ENCODE measurements around the gene SS18.
"Not testable (repeated sequence)": the region's sequence is repeated elsewhere in the genome, so short reads cannot be mapped to it uniquely, and the experiment has no call there.

Gene SS18, protein sequence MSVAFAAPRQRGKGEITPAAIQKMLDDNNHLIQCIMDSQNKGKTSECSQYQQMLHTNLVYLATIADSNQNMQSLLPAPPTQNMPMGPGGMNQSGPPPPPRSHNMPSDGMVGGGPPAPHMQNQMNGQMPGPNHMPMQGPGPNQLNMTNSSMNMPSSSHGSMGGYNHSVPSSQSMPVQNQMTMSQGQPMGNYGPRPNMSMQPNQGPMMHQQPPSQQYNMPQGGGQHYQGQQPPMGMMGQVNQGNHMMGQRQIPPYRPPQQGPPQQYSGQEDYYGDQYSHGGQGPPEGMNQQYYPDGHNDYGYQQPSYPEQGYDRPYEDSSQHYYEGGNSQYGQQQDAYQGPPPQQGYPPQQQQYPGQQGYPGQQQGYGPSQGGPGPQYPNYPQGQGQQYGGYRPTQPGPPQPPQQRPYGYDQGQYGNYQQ

GRCh38 chr18:26090130-26091046 is at the start of gene SS18:
SS18 (minus strand) TSS chr18:26090613; CDS start chr18:26090569, 44 bp downstream.
- DNase-seq, result peak; percentile 91

DNA sequence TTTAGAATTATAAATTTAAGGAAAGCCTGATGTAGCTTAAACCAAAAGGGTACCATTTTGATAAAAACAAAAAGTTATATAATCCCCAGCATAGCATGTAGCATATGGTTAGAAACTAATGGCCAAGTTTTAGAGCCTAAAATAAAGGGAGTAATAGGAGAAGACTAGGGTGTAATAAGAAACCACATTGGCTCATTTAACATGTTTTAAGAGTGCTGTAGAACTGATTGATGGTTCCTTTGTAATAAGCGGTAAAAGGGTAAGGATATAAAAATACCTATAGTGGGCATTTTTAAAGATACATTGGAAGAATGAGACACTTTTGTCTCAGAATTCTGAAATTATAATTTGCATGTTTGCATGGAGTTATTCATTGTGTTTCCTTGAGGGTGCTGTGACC is 45.1 kb upstream of the SS18 start:
- DNase-seq, result no peak

GRCh38 chr18:26134107-26134506 is 43.7 kb upstream of the SS18 start:
- DNase-seq, result no peak

GRCh38 chr18:26133652-26134051 is 43.2 kb upstream of the SS18 start, which contains the start of gene PSMA8:
PSMA8 (plus strand) TSS chr18:26133869; CDS start chr18:26133966, 97 bp downstream.
- DNase-seq, result no peak

- not testable (repeated sequence) for DNase-seq
Measured at GRCh38 chr18:26128192-26128591, 37.8 kb upstream of the SS18 start.

DNA sequence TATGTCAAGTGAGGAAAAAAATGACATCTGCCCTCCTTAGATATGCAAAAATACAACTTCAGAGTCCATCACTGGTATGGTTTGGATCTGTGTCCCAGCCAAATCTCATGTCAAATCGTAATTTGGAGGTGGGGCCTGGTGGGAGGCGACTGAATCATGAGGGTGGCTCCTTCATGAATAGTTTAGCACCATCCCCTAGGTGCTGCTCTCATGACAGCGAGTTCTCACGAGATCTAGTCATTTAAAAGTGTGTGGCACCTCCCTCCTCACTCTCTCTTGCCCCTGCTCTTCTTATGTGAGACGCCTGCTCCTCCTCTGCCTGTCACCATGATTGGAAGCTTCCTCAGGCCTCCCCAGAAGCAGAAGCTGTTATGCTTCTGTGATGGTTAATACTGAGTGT is 37.4 kb upstream of the SS18 start:
- DNase-seq, result no peak

- DNase-seq, result not testable (repeated sequence)
Measured at GRCh38 chr18:26121994-26122393, 31.6 kb upstream of the SS18 start.

- DNase-seq, result no peak
Measured at GRCh38 chr18:26121476-26121875, 31.1 kb upstream of the SS18 start.

DNA sequence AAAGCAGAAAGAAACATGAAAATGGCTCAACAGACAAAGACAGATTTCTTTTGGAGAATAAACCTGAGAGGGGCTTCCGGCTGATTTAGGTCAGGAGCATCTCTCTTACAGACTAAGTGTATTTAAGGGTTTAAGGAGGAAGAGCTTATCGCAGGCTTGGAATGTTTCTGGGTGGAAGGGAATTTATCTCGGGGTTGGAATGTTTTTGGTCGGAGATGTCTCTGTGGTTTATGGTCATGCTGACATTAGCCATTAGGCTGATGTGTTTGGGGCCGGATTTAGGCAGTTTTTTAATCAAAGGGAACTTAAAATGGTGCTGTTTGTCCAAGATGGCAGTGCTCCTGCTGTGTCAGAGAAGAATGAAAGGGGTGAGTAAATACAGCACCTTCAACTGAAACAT is 28.8 kb upstream of the SS18 start:
- no peak for DNase-seq

GRCh38 chr18:26104035-26104434 is 13.6 kb upstream of the SS18 start:
- DNase-seq, result no peak

DNA sequence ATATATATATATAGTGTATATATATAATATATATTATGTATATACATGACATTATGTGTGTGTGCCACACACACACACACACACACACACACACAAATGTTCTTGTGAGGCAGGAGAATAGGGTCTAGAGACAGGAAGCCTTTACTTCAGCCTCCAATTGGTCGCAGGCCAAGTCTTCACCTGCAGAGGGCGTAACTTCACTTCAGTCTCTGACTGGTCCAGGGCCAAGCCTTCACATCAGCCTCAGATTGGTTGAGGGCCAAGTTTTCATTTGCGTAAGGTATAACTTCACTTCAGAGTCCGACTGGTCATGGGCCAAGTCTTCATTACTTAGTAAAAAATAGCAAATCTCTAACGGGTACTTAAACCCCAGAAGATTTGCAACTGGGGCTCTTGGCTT is 13.2 kb upstream of the SS18 start:
- no peak for DNase-seq

DNA sequence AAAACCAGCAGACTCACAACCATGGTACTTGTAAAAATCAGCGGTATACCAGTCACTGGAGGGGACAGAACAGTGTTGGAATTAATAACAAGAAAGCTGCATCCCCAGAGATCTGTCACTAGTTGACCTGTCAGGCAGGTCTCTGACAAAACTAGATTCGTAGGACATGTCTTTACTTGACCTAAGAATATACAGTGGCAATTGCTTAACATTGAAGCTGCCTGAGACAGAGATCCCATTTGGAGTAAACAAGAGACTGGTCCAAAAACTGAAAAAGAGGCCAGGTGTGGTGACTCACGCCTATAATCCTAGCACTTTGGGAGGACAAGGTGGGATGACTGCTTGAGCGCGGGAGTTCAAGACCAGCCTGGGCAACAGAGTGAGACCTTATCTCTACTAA is 7.2 kb upstream of the SS18 start:
- DNase-seq, result no peak

DNA sequence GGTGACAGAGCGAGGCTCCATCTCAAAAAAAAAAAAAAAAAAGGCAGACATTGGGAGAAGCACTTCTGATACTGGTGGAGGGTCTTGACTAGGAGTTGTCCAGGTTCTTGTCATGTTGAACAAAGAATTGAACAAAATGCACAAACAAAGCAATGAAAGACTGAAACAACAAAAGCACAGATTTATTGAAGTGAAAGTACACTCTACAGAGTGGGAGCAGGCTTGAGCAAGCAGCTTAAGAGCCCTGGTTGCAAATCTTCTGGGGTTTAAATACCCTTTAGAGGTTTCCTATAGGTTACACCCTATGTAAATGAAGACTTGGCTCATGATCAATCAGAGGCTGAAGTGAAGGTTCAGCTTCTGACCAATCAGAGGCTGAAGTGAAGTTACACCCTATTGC is 6.4 kb upstream of the SS18 start:
- DNase-seq, result no peak

GRCh38 chr18:26091047-26091630 is 726 bp upstream of the SS18 start:
- peak; percentile 73 for DNase-seq

DNA sequence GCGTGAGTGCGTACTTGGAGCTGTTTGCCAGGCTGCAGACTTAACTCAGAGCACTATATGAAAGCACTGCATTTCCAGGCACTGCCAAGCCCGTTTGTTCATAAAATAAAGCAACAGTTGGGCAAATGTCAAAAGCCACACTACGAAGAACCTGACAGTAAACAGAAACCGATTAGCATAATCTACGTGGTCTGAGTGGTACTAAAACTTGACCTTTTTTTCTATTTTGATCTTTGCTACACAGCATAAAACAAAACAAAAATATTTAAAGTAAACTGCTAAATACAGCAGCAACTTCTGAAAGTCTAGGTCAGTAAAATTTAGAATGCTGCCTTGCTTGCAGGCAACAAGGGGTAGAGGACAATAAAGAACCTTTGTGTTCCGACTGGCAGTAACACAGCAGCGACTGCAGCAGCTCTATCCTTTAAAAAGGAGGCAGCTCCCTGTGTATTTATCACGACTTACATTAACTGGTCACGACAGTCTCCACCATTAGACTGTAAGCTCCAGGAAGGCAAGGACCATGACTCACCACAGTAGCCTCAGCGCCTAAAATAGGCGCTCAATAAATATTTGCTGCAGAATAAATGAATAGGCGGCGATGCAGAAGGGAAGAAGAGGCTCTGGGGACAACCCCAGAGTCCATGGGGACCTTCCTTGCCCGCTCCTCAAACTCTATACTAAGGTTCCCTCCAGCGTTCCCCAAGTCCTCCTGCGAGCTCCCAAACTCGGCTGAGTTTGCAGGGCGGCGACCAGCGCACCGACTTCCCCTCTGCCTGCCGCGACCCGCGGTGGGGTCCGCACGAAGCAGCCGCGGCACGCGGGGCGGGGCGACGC is 902 bp downstream of the SS18 start:
- no peak for DNase-seq

DNA sequence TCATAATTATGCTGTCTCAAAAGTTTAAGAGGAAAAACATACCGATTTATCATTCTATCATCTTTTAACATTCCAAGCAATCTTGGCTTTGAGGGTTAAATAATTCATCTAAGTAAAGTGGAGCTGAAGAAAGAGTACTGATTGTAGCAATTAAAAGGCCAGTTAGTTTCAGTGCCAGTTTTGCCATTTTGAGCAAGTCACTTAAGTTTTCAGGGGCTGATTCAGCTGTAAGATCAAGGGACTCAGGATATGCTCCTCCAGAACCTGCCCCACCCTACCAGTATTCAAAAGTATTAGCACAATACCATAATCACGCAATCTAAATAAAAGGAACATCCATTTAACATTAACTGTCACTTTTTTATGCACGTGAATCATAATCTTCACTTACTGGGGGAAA is 1.9 kb downstream of the SS18 start:
- DNase-seq, result no peak

DNA sequence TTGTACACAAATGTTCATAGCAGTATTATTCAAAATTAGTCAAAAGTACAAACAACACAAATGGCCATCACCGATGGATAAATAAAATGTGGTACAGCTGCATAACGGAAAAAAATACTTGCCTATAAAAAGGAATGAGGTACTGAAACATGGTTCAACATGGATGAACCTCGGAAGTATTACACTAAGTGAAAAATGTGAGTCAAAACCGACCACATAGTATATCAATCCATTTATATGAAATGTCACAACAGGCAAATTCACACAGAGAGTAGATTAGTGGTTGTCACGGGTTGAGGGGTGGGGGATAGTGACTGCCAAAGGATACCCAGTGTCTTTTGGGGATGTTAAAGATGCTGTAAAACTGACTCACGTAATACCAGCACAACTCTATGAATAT is 3.5 kb downstream of the SS18 start:
- DNase-seq, result no peak

DNA sequence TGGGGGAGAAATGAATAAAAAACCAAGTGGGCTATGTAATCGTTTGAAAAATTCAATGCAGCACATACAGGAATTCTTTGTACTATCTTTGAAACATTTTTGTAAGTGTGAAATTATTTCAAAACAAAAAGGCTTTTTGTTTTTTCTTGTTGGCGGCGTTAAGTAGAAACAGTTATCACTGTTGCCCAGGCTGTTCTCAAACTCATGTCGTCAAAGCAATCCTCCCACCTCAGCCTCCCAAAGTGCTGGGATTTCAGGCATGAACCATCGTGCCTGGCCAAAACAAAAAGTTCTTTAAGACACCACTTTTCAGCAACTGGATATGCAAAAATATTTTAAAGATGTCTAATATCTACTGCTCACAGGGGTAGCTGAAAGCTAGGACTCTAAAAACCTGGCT is 5.4 kb downstream of the SS18 start:
- DNase-seq, result no peak

DNA sequence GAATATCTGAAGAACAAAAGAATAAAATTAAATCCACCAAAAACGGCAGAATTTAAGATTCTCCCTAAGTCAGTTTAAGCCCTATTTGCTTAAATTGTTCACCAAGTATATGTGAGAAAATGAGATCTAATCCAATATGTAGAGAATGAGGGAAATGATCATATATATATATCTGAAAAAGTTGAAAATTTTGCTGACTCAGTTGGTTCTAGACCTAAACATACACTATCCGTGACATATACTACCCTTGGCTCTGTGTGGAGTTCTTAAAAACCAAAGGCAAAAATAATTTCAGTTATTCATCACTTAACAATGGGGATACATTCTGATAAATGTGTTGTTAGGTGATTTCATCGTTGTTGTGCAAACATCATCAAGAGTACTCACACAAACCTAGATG is 7.3 kb downstream of the SS18 start:
- no peak for DNase-seq

- no peak for DNase-seq
Measured at GRCh38 chr18:26082475-26082874, 7.9 kb downstream of the SS18 start.

- no peak for DNase-seq
Measured at GRCh38 chr18:26074246-26074645, 16.2 kb downstream of the SS18 start.

DNA sequence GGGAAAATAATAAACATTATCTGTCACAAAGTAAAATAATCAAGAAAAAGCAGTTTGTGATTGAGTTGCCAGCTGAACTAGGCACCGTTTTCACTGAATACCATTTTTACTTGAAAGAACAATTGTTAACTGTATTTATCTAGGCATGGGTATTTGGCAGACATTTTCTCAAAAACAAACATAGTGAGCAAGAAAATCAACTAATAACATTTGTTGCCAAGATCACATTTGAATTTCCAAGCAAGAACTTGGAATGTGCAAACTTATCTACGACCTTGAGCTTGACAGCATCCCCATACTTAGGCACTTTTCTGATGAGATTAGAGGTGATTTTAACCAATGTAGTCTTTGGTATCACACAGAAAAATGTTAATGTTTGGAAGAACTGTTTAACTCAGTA is 16.7 kb downstream of the SS18 start:
- no peak for DNase-seq

DNA sequence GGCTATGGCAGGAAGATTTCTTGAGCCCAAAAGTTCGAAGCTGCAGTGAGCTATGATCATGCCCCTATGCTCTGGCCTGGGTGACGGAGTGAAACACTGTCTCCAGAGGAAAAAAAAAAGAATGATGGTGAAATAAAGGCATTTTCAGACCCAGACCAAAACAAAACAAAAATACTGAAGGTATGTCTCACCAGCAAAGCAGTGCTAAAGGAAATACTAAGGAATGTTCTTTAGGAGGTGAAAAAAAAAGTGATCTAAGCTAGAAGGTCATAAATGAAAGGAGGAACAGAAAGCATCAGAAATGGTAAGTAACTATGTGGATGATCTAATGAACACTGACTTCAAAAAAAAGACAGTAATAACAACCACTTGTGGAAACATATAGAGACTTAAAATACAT is 18.7 kb downstream of the SS18 start:
- DNase-seq, result no peak
